ENCODE measurements around the gene CD33. TPM values are rescaled to one million over a fixed set of nuclear protein-coding genes. Genes with fewer than 3 reads are reported as not detected.

CD33 gene
- not detected in 2 replicates for total RNA-seq

GRCh38 chr19:51224898-51225393, at the start of gene CD33:
Gene CD33 (plus strand): TSS chr19:51225080. CDS start chr19:51225119, 39 bp downstream.

DNA sequence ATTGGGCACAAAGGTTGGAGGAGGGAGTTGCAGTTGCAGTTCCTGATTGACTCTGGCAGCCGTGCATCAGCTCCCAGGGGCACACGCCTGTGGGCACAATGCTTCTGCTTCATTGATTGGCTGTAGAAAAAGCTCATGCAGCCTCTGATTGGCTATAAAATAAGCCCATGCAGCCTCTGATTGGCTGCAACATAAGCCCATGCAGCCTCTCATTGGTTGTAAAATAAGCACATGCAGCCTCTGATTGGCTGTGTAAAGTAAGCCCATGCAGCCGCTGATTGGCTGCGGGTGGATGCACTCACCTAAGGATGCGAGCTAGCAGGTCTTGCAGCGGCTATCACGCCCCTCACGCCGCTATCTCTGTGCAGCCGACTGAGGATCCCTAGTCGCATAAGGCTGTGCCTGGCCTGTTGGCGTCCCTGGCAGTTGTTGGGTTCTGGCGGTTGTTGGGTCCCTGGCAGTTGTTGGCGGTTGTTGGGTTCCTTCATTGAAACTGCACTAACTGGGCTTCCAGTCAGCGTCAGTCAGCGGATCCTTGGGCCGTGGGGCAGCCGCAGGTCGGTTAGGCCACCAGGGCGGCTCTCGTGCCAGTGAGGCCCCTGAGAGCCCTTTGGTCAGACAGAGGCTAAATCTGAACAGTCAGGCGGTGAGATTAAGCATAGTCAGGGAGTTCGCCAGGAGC, 26.0 kb downstream of the CD33 start, which contains the start of gene SIGLECL1:
Gene SIGLECL1 (plus strand): TSS at position 295 of the 682 bp plus-strand sequence. CDS start 12,993 bp downstream, outside the sequence.

Small RNA genes within 50 kb of the gene (small RNA-seq; reads per million reads assigned to genes)
- not detected for gene MIR8074

Other genes starting within 250 kb of the CD33 start
- gene KLK7, start 241.2 kb upstream of the CD33 start, total RNA-seq: not detected in 2 replicates
- gene KLK8, start 223.5 kb upstream of the CD33 start, total RNA-seq: 0.39 TPM in 1 of 2 replicates, not detected in the other
- gene KLK10, start 205.4 kb upstream of the CD33 start, total RNA-seq: not detected in 2 replicates
- not detected in 2 replicates for gene KLK11, start 198.5 kb upstream of the CD33 start, total RNA-seq
- gene KLK12, start 190.1 kb upstream of the CD33 start, total RNA-seq: not detected in 2 replicates
- gene KLK13, start 160.0 kb upstream of the CD33 start, total RNA-seq: not detected in 2 replicates
- not detected in 2 replicates for gene KLK14, start 142.2 kb upstream of the CD33 start, total RNA-seq
- gene CTU1, start 116.7 kb upstream of the CD33 start, total RNA-seq: 6.3 and 7.9 TPM in 2 replicates
- not detected in 2 replicates for gene SIGLEC9, start 100.2 kb upstream of the CD33 start, total RNA-seq
- gene SIGLEC7, start 82.8 kb upstream of the CD33 start, total RNA-seq: not detected in 2 replicates
- gene SIGLECL1, start 26.0 kb downstream of the CD33 start, total RNA-seq: not detected in 2 replicates
- not detected in 2 replicates for gene IGLON5, start 86.6 kb downstream of the CD33 start, total RNA-seq
- 1.4 and 2.4 TPM in 2 replicates for gene VSIG10L, start 117.1 kb downstream of the CD33 start, total RNA-seq
- 42.9 and 82.1 TPM in 2 replicates for gene ETFB, start 141.3 kb downstream of the CD33 start, total RNA-seq
- not detected in 2 replicates for gene CLDND2, start 143.9 kb downstream of the CD33 start, total RNA-seq
- gene NKG7, start 147.6 kb downstream of the CD33 start, total RNA-seq: not detected in 2 replicates
- gene LIM2, start 162.9 kb downstream of the CD33 start, total RNA-seq: not detected in 2 replicates
- gene C19orf84, start 165.5 kb downstream of the CD33 start, total RNA-seq: 0.43 TPM in 1 of 2 replicates, not detected in the other
- gene SIGLEC10, start 192.6 kb downstream of the CD33 start, total RNA-seq: under 0.01 TPM in 1 of 2 replicates, not detected in the other
- gene SIGLEC8, start 233.4 kb downstream of the CD33 start, total RNA-seq: not detected in 2 replicates